OCI-LY7 (cell line): Measurements from ENCODE around the gene EFCAB5. TPM values are rescaled to one million over a fixed set of nuclear protein-coding genes. Genes with fewer than 3 reads are reported as not detected.

Source experiments
- BruUV-seq: library from RNA; stranded (reverse); fragments of 400-500 nt; replicated peaks from 2 replicates; lab custom pipeline; 2021; lab: Mats Ljungman, UMichigan
- CTCF ChIA-PET: fragments of 300-600 bp; sonication (Branson Sonifier 250); formaldehyde crosslinking; loops from one replicate; lab custom pipeline; 2022; ENCODE audit warnings: antibody characterized with exemption; ENCODE audit not compliant: unreplicated experiment; lab: Charles Lee
- POLR2A ChIA-PET: fragments of 300-600 bp; sonication (Branson Sonifier 250); formaldehyde crosslinking; loops from one replicate; lab custom pipeline; 2022; ENCODE audit warnings: antibody characterized with exemption; lab: Charles Lee
- DNase-seq: peaks from one replicate; pipeline ENCODE4 v3.0.0-alpha.2; 2015; ENCODE audit warnings: low spot score
- H2AFZ ChIP-seq: fragments of 200-600 bp; sonication (generic), shearing (Covaris generic); 2 replicates; pipeline ENCODE4 v1.6.1; 2014; ENCODE audit warnings: mild to moderate bottlenecking, antibody characterized with exemption, low read length, moderate library complexity
- H3K27ac ChIP-seq: fragments of 200-600 bp; sonication (generic); 2 replicates; pipeline ENCODE4 v1.5.1; 2014; ENCODE audit warnings: mixed run types, low read depth, mild to moderate bottlenecking, moderate library complexity, low read length, inconsistent platforms; ENCODE audit not compliant: poor library complexity, severe bottlenecking
- H3K36me3 ChIP-seq: fragments of 200-600 bp; sonication (generic); 2 replicates; pipeline ENCODE4 v1.6.1; 2014; ENCODE audit warnings: mild to moderate bottlenecking, antibody characterized with exemption, low read length, moderate library complexity, mixed read lengths; ENCODE audit not compliant: insufficient read depth
- H3K4me1 ChIP-seq: fragments of 200-600 bp; sonication (generic); 2 replicates; pipeline ENCODE4 v1.5.1; 2014; ENCODE audit warnings: mild to moderate bottlenecking, low read length; ENCODE audit not compliant: insufficient read depth, poor library complexity, severe bottlenecking
- H3K4me2 ChIP-seq: fragments of 200-600 bp; sonication (generic); 2 replicates; pipeline ENCODE4 v1.6.1; 2014; ENCODE audit warnings: mild to moderate bottlenecking, low read length
- H3K4me3 ChIP-seq: fragments of 200-600 bp; sonication (generic); 2 replicates; pipeline ENCODE4 v1.5.1; 2014; ENCODE audit warnings: mild to moderate bottlenecking, low read depth, low read length; ENCODE audit not compliant: poor library complexity, severe bottlenecking
- H3K79me2 ChIP-seq: fragments of 200-600 bp; sonication (generic); 2 replicates; pipeline ENCODE4 v1.6.1; 2016; ENCODE audit warnings: low read depth, mild to moderate bottlenecking, low read length, moderate library complexity, mixed read lengths; ENCODE audit not compliant: insufficient read depth
- H3K9me2 ChIP-seq: fragments of 200-600 bp; sonication (generic); 2 replicates; pipeline ENCODE4 v1.6.1; 2016; ENCODE audit warnings: mild to moderate bottlenecking, low read length, mixed read lengths; ENCODE audit not compliant: insufficient read depth
- H3K9me3 ChIP-seq: fragments of 200-600 bp; sonication (generic); 2 replicates; pipeline ENCODE4 v1.6.1; 2014; ENCODE audit warnings: mild to moderate bottlenecking, mixed run types, low read length, mixed read lengths
- H4K20me1 ChIP-seq: fragments of 200-600 bp; sonication (generic); 2 replicates; pipeline ENCODE4 v1.6.1; 2014; ENCODE audit warnings: mild to moderate bottlenecking, antibody characterized with exemption, low read length, moderate library complexity, mixed read lengths; ENCODE audit not compliant: insufficient read depth
- CTCF ChIP-seq: fragments of 200-600 bp; sonication (generic); conservative IDR thresholded peaks from 2 replicates; pipeline ENCODE4 v1.5.1; 2014; ENCODE audit warnings: mild to moderate bottlenecking, antibody characterized with exemption, low read length, moderate library complexity, mixed read lengths
- EZH2phosphoT487 ChIP-seq: fragments of 200-600 bp; sonication (generic); IDR thresholded peaks from 2 replicates; pipeline ENCODE4 v1.6.1; 2018; ENCODE audit warnings: low read depth, borderline replicate concordance, mild to moderate bottlenecking, mixed run types, antibody characterized with exemption, low read length, moderate library complexity, mixed read lengths
- intact Hi-C: fragments of 100-400 bp; cut with micrococcal nuclease; formaldehyde crosslinking; loops from one replicate; pipeline ENCODE4 v1.10.0; 2022; ENCODE audit not compliant: unreplicated experiment
- total RNA-seq, 2 experiments: library from RNA; depleted of rRNA in 1 of 2; stranded (reverse); fragments of >200 nt in 1 of 2; shearing (Covaris generic) in 1 of 2; gene quantifications; 2 replicates each; pipeline ENCODE4 v1.2.3, GENCODE V29; 2014 to 2022

The EFCAB5 gene
- total RNA-seq, 2 experiments from 2014 or later, result 1.9 to 2.2 TPM

GRCh38 chr17:30124273-30124796 is 182.9 kb downstream of the EFCAB5 start:
- Histone ChIP-seq H3K4me2 (no peak overlapping the region), H4K20me1 (peaks cover 18% of the 10 kb centered on the region; the same call in 1 of the 2 replicates), H3K9me3 (no peaks in the 10 kb centered on the region), H3K27ac (no peak overlapping the region), H3K9me2 (no peaks in the 10 kb centered on the region), H3K4me1 (peaks cover 19% of the 10 kb centered on the region), H3K36me3 (peaks cover 94% of the 10 kb centered on the region), H3K79me2 (peaks cover 97% of the 10 kb centered on the region), H3K4me3 (no peak overlapping the region), H2AFZ (no peak overlapping the region)
- intact Hi-C loops, result no loop called here
- TF ChIP-seq EZH2phosphoT487 (no peak), CTCF (no peak)
- ChIA-PET POLR2A (interaction anchor here (0.5 to 1.2 kb wide), 2 partner anchors 11 to 181 kb away, joined by 3 to 4 read pairs; no protein-coding TSS in a partner anchor), CTCF (interaction anchor here (0.9 kb wide), 1 partner anchor 212 kb away, joined by 3 read pairs; no protein-coding TSS in a partner anchor)
- BruUV-seq, result no TSS peak
- DNase-seq, result no peak

- peaks cover 11% of the 10 kb centered on the region; the same call in 1 of the 2 replicates for H4K20me1 ChIP-seq
- DNase-seq, result no peak
- H3K9me2 ChIP-seq, result no peaks in the 10 kb centered on the region
- CTCF ChIA-PET, result no interaction called here
- no peak overlapping the region for H3K4me2 ChIP-seq
- peaks cover 96% of the 10 kb centered on the region for H3K36me3 ChIP-seq
- BruUV-seq, result no TSS peak
- peaks cover 75% of the 10 kb centered on the region for H3K79me2 ChIP-seq
- POLR2A ChIA-PET, result interaction anchor here (0.6 to 1.1 kb wide), 2 partner anchors 13 to 1156 kb away, joined by 3 to 4 read pairs; no protein-coding TSS in a partner anchor
- intact Hi-C loops, result no loop called here
- no peaks in the 10 kb centered on the region for H3K4me1 ChIP-seq
- H2AFZ ChIP-seq, result no peak overlapping the region
- TF ChIP-seq EZH2phosphoT487 (no peak), CTCF (no peak)
- no peak overlapping the region for H3K4me3 ChIP-seq
- H3K27ac ChIP-seq, result no peak overlapping the region
- H3K9me3 ChIP-seq, result no peaks in the 10 kb centered on the region
Observed at GRCh38 chr17:30130121-30130520, 188.7 kb downstream of the EFCAB5 start.

- ChIA-PET POLR2A (interaction anchor here (0.7 kb wide), 1 partner anchor 19 kb away, joined by 8 read pairs; no protein-coding TSS in a partner anchor), CTCF (no interaction called here)
- Histone ChIP-seq H4K20me1 (no peaks in the 10 kb centered on the region), H3K9me3 (no peaks in the 10 kb centered on the region), H3K4me2 (no peak overlapping the region), H3K9me2 (no peaks in the 10 kb centered on the region), H3K4me3 (no peak overlapping the region), H2AFZ (no peak overlapping the region), H3K79me2 (peaks cover 63% of the 10 kb centered on the region), H3K27ac (no peak overlapping the region), H3K36me3 (peaks cover 92% of the 10 kb centered on the region), H3K4me1 (no peaks in the 10 kb centered on the region)
- DNase-seq, result no peak
- TF ChIP-seq CTCF (no peak), EZH2phosphoT487 (no peak)
- intact Hi-C loops, result no loop called here
- BruUV-seq, result no TSS peak
Observed at GRCh38 chr17:30132615-30133014, 191.2 kb downstream of the EFCAB5 start.
